IMR-90 (cell line): Measurements from ENCODE around the gene MAMDC4. TPM values are rescaled to one million over a fixed set of nuclear protein-coding genes. Genes with fewer than 3 reads are reported as not detected.

ENCODE experiments used
- ATAC-seq: fragments of 200-7000 bp; cut with Tn5 transposase; 2 replicates; pipeline ENCODE4 v1.9.1; 2020; ENCODE audit warnings: low read depth, mild to moderate bottlenecking, moderate library complexity
- BruUV-seq: library from RNA; stranded (reverse); fragments of 400-500 nt; replicated peaks from 2 replicates; lab custom pipeline; 2021; lab: Mats Ljungman, UMichigan
- CTCF ChIA-PET: fragments of 300-600 bp; formaldehyde crosslinking; extraction: SDS; loops from one replicate; lab custom pipeline; 2021; ENCODE audit warnings: antibody characterized with exemption; lab: Yijun Ruan, JAX
- POLR2A ChIA-PET: fragments of 300-600 bp; sonication (Branson Sonifier 250); formaldehyde crosslinking; loops from one replicate; lab custom pipeline; 2022; ENCODE audit warnings: antibody characterized with exemption; ENCODE audit not compliant: unreplicated experiment; lab: Charles Lee
- DNase-seq: peaks from one replicate; pipeline ENCODE4 v3.0.0; 2013
- H2AFZ ChIP-seq: replicated peaks from 2 replicates; pipeline ENCODE3; 2013; ENCODE audit warnings: low read length, mild to moderate bottlenecking; ENCODE audit not compliant: poor library complexity
- H2AK5ac ChIP-seq: 2 replicates; pipeline ENCODE4 v1.6.1; 2013; ENCODE audit warnings: low read depth, low read length, inconsistent platforms
- H2AK9ac ChIP-seq: replicated peaks from 2 replicates; pipeline ENCODE3; 2013; ENCODE audit warnings: mild to moderate bottlenecking, low read depth, low read length, moderate library complexity; ENCODE audit not compliant: poor library complexity
- H2BK120ac ChIP-seq: 2 replicates; pipeline ENCODE4 v1.6.1; 2013; ENCODE audit warnings: low read depth, low read length, inconsistent platforms
- H2BK15ac ChIP-seq: 3 replicates; pipeline ENCODE4 v1.6.1; 2013; ENCODE audit warnings: low read depth, low read length, inconsistent platforms
- H2BK20ac ChIP-seq: 2 replicates; pipeline ENCODE4 v1.6.1; 2013; ENCODE audit warnings: low read depth, mild to moderate bottlenecking, inconsistent platforms, low read length, moderate library complexity
- H2BK5ac ChIP-seq: 2 replicates; pipeline ENCODE4 v1.6.1; 2013; ENCODE audit warnings: mild to moderate bottlenecking, low read depth, low read length, inconsistent platforms; ENCODE audit not compliant: poor library complexity, severe bottlenecking
- H3K14ac ChIP-seq: replicated peaks from 2 replicates; pipeline ENCODE4 v1.6.1; 2013; ENCODE audit warnings: low read depth, low read length, inconsistent platforms
- H3K18ac ChIP-seq: 2 replicates; pipeline ENCODE4 v1.6.1; 2013; ENCODE audit warnings: low read depth, low read length, control low read depth
- H3K23ac ChIP-seq: 2 replicates; pipeline ENCODE4 v1.6.1; 2013; ENCODE audit warnings: low read depth, low read length, inconsistent platforms
- H3K27ac ChIP-seq: 2 replicates; pipeline ENCODE4 v1.5.1; 2013; ENCODE audit warnings: mild to moderate bottlenecking, control low read depth, low read length; ENCODE audit not compliant: insufficient read depth
- H3K27me3 ChIP-seq: 2 replicates; pipeline ENCODE4 v1.6.1; 2013; ENCODE audit warnings: low read length; ENCODE audit not compliant: control insufficient read depth, insufficient read depth
- H3K36me3 ChIP-seq: 2 replicates; pipeline ENCODE4 v1.6.1; 2013; ENCODE audit warnings: low read length, mixed read lengths; ENCODE audit not compliant: control insufficient read depth, insufficient read depth
- H3K4ac ChIP-seq: 2 replicates; pipeline ENCODE4 v1.6.1; 2013; ENCODE audit warnings: low read depth, low read length, inconsistent platforms
- H3K4me1 ChIP-seq: 2 replicates; pipeline ENCODE4 v1.6.1; 2013; ENCODE audit warnings: low read length, mixed read lengths; ENCODE audit not compliant: control insufficient read depth, insufficient read depth
- H3K4me2 ChIP-seq: 2 replicates; pipeline ENCODE4 v1.6.1; 2013; ENCODE audit warnings: low read depth, mild to moderate bottlenecking, control low read depth, low read length, moderate library complexity
- H3K4me3 ChIP-seq: 2 replicates; pipeline ENCODE4 v1.5.1; 2013; ENCODE audit warnings: low read depth, mild to moderate bottlenecking, control low read depth, low read length, moderate library complexity; ENCODE audit not compliant: insufficient read depth
- H3K56ac ChIP-seq: 2 replicates; pipeline ENCODE4 v1.6.1; 2013; ENCODE audit warnings: low read length, inconsistent platforms; ENCODE audit not compliant: insufficient read depth; ENCODE audit errors: extremely low read depth
- H3K79me1 ChIP-seq, 2 experiments: 2 replicates each; pipeline ENCODE4 v1.6.1; 2013; ENCODE audit warnings: low read length in 2 of 2, inconsistent platforms in 1 of 2, low read depth in 1 of 2
- H3K9ac ChIP-seq: 2 replicates; pipeline ENCODE4 v1.6.1; 2013; ENCODE audit warnings: low read depth, low read length, control low read depth
- H3K9me1 ChIP-seq: 2 replicates; pipeline ENCODE4 v1.6.1; 2013; ENCODE audit warnings: low read length, inconsistent platforms; ENCODE audit not compliant: insufficient read depth
- H3K9me3 ChIP-seq: 2 replicates; pipeline ENCODE4 v1.6.1; 2013; ENCODE audit warnings: low read length; ENCODE audit not compliant: control insufficient read depth, insufficient read depth
- H4K20me1 ChIP-seq: 2 replicates; pipeline ENCODE4 v1.6.1; 2013; ENCODE audit warnings: low read length, inconsistent platforms; ENCODE audit not compliant: insufficient read depth
- H4K5ac ChIP-seq: 2 replicates; pipeline ENCODE4 v1.6.1; 2013; ENCODE audit warnings: mild to moderate bottlenecking, low read depth, low read length, control low read depth
- H4K8ac ChIP-seq, 2 experiments: 2 replicates each; pipeline ENCODE4 v1.6.1; 2013; ENCODE audit warnings: low read depth in 2 of 2, low read length in 2 of 2, control low read depth in 1 of 2, inconsistent platforms in 1 of 2
- H4K91ac ChIP-seq: 2 replicates; pipeline ENCODE4 v1.6.1; 2013; ENCODE audit warnings: low read depth, low read length, inconsistent platforms; ENCODE audit not compliant: insufficient read depth
- MAZ ChIP-seq: IDR thresholded peaks from 2 replicates; pipeline ENCODE4 v1.6.1; 2012; ENCODE audit warnings: low read depth, mild to moderate bottlenecking, low read length, improper control_type of control experiment, moderate library complexity, borderline replicate concordance
- SMC3 ChIP-seq: fragments of 150-350 bp; IDR thresholded peaks from 2 replicates; pipeline ENCODE4 v1.6.1; 2016; ENCODE audit warnings: low read depth, mild to moderate bottlenecking, antibody characterized with exemption, low read length, moderate library complexity
- WGBS, 2 experiments: methylation state at CpG; one replicate each; pipeline versions ENCODE4 v1.1.5 to v1.1.7; 2013; ENCODE audit warnings: missing lambda C conversion rate in 2 of 2; ENCODE audit not compliant: insufficient read length in 1 of 2; ENCODE audit errors: extremely low coverage in 2 of 2; 5-methylcytosine and 5-hydroxymethylcytosine counted together
- dilution Hi-C: fragments of 300-500 bp; cut with HindIII; formaldehyde crosslinking; loops from one replicate; pipeline ENCODE4 v1.14.3; 2018; ENCODE audit warnings: low sequenced_read_pairs; ENCODE audit not compliant: unreplicated experiment
- in situ Hi-C: fragments of 300-500 bp; cut with MboI; formaldehyde crosslinking; loops from 3 replicates; pipeline ENCODE4 v1.14.3; 2019; ENCODE audit warnings: low sequenced_read_pairs, inconsistent platforms, mixed read lengths
- intact Hi-C: fragments of 100-400 bp; cut with micrococcal nuclease; formaldehyde crosslinking; loops from 2 replicates; pipeline ENCODE4 v1.10.0; 2022
- polyA plus RNA-seq, 3 experiments: library from polyadenylated mRNA; depleted of rRNA; stranded (reverse); fragments of >200 nt; gene quantifications; 2 replicates each; pipeline ENCODE4 v1.2.3, GENCODE V29; 2012; ENCODE audit warnings: low replicate concordance in 1 of 3
- total RNA-seq: library from RNA; depleted of rRNA; stranded (reverse); fragments of >200 nt; gene quantifications from 2 replicates; pipeline ENCODE4 v1.2.3, GENCODE V29; 2012

MAMDC4 gene
- total and polyA plus RNA-seq, 2 of the 4 experiments (the other 2 are of a cell fraction) = 0.18 to 3.5 TPM

DNA sequence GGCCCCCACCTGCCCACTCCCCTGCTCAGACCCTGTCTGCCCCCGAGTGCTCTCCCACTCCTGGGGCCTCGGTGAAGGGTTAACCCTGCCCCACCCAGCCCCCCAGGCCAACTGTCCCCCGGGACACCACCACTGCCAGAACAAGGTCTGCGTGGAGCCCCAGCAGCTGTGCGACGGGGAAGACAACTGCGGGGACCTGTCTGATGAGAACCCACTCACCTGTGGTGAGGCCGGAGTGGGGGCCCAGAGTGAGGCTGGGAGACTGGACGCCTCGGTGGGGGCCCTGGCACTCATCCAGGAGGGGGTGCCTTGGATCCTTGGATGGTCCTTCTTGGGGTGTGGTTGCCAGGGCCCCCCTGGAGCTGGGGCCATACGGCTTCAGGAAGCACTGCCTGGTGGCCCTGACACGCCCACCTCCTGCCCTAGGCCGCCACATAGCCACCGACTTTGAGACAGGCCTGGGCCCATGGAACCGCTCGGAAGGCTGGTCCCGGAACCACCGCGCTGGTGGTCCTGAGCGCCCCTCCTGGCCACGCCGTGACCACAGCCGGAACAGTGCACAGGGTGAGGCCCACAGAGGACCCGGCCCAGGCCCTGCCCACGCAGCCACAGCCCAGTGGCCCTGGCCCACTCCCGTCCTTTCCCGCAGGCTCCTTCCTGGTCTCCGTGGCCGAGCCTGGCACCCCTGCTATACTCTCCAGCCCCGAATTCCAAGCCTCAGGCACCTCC lies 2.1 kb downstream of the MAMDC4 start:
- H3K4me3 ChIP-seq = no peak overlapping the region
- no peak overlapping the region for H2AFZ ChIP-seq
- H3K9me1 ChIP-seq = no peaks in the 10 kb centered on the region
- H2AK9ac ChIP-seq = peak overlapping the region; percentile 15
- no peak overlapping the region for H4K8ac ChIP-seq
- intact Hi-C loops = no loop called here
- H2BK120ac ChIP-seq = no peak overlapping the region
- no peak overlapping the region for H3K27ac ChIP-seq
- H3K79me1 ChIP-seq = peaks cover 9 to 20% of the 10 kb centered on the region in 2 experiments; a peak in 2 of 4 replicates
- in situ Hi-C loops = no loop called here
- TF ChIP-seq MAZ (no peak), SMC3 (no peak)
- H3K36me3 ChIP-seq = peaks cover 15% of the 10 kb centered on the region; the same call in 1 of the 2 replicates
- ChIA-PET POLR2A (no interaction called here), CTCF (no interaction called here)
- WGBS, 2 experiments = 85% methylated on average over 19 of the region's 30 CpGs; no CpG with 5 or more reads in 1 of the 2 experiments
- peaks cover 13% of the 10 kb centered on the region for H3K4me1 ChIP-seq
- dilution Hi-C loops = no loop called here
- H3K4me2 ChIP-seq = no peak overlapping the region
- DNase-seq (no peak), ATAC-seq (no peak)
- H3K9ac ChIP-seq = no peak overlapping the region
- H3K27me3 ChIP-seq = no peaks in the 10 kb centered on the region
- no peak overlapping the region for H3K56ac ChIP-seq
- H4K91ac ChIP-seq = no peak overlapping the region
- no peak overlapping the region for H3K4ac ChIP-seq
- H2BK20ac ChIP-seq = no peak overlapping the region
- no peaks in the 10 kb centered on the region for H3K9me3 ChIP-seq
- BruUV-seq = no TSS peak
- H4K20me1 ChIP-seq = peaks cover 12% of the 10 kb centered on the region
- no peak overlapping the region for H3K18ac ChIP-seq
- no peak overlapping the region for H4K5ac ChIP-seq
- no peak overlapping the region for H3K23ac ChIP-seq
- H3K14ac ChIP-seq = no peak overlapping the region
- H2AK5ac ChIP-seq = no peak overlapping the region
- H2BK5ac ChIP-seq = no peak overlapping the region
- no peak overlapping the region for H2BK15ac ChIP-seq
